Upper lobe of right lung (tissue), 1 donor: ENCODE data around the gene TAS2R38. TPM values are rescaled to one million over a fixed set of nuclear protein-coding genes. Genes with fewer than 3 reads are reported as not detected.

Source experiments
- ATAC-seq: fragments of 200-7000 bp; cut with Tn5 transposase; one replicate; pipeline ENCODE4 v1.9.1; 2020; ENCODE audit warnings: mild to moderate bottlenecking, moderate library complexity
- DNase-seq: peaks from one replicate; pipeline ENCODE4 v3.0.0-alpha.2; 2020
- H3K27ac ChIP-seq: fragments of 200-600 bp; one replicate; pipeline ENCODE4 v1.8.0; 2022
- H3K27me3 ChIP-seq: fragments of 200-600 bp; one replicate; pipeline ENCODE4 v1.8.0; 2022; ENCODE audit warnings: mild to moderate bottlenecking
- H3K36me3 ChIP-seq: fragments of 200-600 bp; one replicate; pipeline ENCODE4 v1.8.0; 2022
- H3K4me1 ChIP-seq: fragments of 200-600 bp; one replicate; pipeline ENCODE4 v1.8.0; 2022
- H3K4me3 ChIP-seq: fragments of 200-600 bp; one replicate; pipeline ENCODE4 v1.8.0; 2022; ENCODE audit warnings: mild to moderate bottlenecking
- H3K9me3 ChIP-seq: fragments of 200-600 bp; one replicate; pipeline ENCODE4 v1.8.0; 2022
- intact Hi-C: fragments of 100-400 bp; cut with DNase I; formaldehyde crosslinking; loops from one replicate; pipeline ENCODE4 v1.11.0; 2022
- total RNA-seq: library from RNA; stranded (reverse); fragmentation: NEBNext Ultra II Directional; extraction: Animal tissue kit (Norgen Biotek cat#: 25700); gene quantifications from one replicate; pipeline ENCODE4 v1.2.1, GENCODE V29; 2021
- TF ChIP-seq, protein P1 (sequence below): fragments of 200-600 bp; IDR thresholded peaks from one replicate; pipeline ENCODE4 v1.8.0; 2022; ENCODE audit warnings: antibody characterized with exemption
- donor health status: DM: no; HTN: yes; CAD: no; lungs with severe emphysema.

Gene TAS2R38
- total RNA-seq, 1 donor from 2014 or later: not detected

DNA sequence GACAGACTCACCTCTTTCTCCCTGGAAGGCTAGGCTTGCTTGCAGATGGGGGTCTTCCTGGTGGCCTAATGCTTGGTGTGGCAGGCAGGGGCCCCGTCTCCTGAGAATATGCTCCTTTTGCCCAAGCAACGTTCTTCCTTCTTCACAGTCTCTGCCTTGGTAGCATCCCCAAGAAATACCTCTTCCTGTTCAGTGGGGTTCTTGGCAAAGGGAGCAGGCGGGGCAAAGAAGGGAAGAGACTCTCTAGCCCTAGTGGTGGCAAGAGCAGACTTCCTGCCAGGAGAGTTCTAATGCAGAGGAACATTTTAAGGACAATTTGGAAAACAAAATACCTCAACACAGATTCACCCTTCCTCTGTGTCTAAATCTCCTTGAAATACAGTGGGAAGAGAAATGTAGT lies 26.8 kb downstream of the TAS2R38 start, which contains the start of gene CLEC5A:
CLEC5A (minus strand) TSS at position 179 of the 400 bp plus-strand sequence. CDS start 682 bp downstream, outside the sequence.
- TF ChIP-seq, protein P1, sequence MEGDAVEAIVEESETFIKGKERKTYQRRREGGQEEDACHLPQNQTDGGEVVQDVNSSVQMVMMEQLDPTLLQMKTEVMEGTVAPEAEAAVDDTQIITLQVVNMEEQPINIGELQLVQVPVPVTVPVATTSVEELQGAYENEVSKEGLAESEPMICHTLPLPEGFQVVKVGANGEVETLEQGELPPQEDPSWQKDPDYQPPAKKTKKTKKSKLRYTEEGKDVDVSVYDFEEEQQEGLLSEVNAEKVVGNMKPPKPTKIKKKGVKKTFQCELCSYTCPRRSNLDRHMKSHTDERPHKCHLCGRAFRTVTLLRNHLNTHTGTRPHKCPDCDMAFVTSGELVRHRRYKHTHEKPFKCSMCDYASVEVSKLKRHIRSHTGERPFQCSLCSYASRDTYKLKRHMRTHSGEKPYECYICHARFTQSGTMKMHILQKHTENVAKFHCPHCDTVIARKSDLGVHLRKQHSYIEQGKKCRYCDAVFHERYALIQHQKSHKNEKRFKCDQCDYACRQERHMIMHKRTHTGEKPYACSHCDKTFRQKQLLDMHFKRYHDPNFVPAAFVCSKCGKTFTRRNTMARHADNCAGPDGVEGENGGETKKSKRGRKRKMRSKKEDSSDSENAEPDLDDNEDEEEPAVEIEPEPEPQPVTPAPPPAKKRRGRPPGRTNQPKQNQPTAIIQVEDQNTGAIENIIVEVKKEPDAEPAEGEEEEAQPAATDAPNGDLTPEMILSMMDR: no peak
- no peaks in the 10 kb centered on the region for H3K27me3 ChIP-seq
- no peaks in the 10 kb centered on the region for H3K4me1 ChIP-seq
- peak within 1 kb of the TSS; percentile 17 for H3K4me3 ChIP-seq
- intact Hi-C loops: no loop called here
- ATAC-seq (peak; percentile 45), DNase-seq (no peak)
- H3K27ac ChIP-seq: no peak within 1 kb of the TSS
- H3K36me3 ChIP-seq: no peaks in the 10 kb centered on the region
- no peaks in the 10 kb centered on the region for H3K9me3 ChIP-seq

DNA sequence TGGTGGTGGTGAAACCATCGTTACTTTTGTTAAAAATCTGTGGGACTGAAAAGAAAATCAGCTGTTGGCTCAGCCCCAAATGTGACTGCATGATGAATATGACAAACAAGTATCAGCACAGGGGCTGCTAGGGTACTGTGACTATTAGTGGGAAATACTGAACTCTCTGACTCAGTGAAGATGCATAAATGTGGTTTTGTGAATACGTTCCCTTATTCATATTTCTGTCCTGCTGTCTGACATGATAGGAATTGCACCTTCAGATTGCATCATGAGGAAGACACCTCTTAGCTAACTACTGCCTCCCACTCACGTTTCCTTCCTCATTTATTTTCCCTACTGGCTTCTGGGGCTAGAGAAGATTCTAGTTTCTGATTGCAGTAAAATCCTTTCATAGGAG lies 28.2 kb downstream of the TAS2R38 start:
- Histone ChIP-seq H3K27me3 (no peaks in the 10 kb centered on the region), H3K27ac (no peak overlapping the region), H3K9me3 (no peaks in the 10 kb centered on the region), H3K4me1 (no peaks in the 10 kb centered on the region), H3K36me3 (no peaks in the 10 kb centered on the region), H3K4me3 (no peak overlapping the region)
- intact Hi-C loops: no loop called here
- DNase-seq (no peak), ATAC-seq (peak; percentile 84)
- TF ChIP-seq, protein P1: no peak

DNA sequence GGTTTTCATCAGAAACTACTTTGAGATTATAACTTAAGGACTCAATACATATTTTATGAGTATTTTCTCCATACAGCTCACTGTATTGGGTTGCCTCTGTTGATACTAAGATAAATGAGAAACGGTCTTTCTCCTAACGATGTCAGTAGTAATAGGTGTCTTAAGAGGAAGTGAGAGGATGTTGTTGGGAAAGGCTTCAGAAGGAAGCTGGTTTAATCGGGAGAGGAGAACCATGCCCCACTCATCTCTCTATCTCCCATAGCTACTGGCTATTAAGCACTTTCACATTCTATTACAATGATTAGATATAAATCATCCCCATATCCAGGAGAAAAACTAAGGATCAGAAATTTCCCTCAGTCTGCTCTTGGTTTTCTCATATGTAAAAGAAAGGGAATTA lies 28.8 kb downstream of the TAS2R38 start:
- no peaks in the 10 kb centered on the region for H3K36me3 ChIP-seq
- no peak overlapping the region for H3K4me3 ChIP-seq
- ATAC-seq (peak; percentile 66), DNase-seq (no peak)
- no peaks in the 10 kb centered on the region for H3K27me3 ChIP-seq
- H3K27ac ChIP-seq: no peak overlapping the region
- no peaks in the 10 kb centered on the region for H3K4me1 ChIP-seq
- TF ChIP-seq, protein P1: no peak
- H3K9me3 ChIP-seq: no peaks in the 10 kb centered on the region
- intact Hi-C loops: no loop called here

DNA sequence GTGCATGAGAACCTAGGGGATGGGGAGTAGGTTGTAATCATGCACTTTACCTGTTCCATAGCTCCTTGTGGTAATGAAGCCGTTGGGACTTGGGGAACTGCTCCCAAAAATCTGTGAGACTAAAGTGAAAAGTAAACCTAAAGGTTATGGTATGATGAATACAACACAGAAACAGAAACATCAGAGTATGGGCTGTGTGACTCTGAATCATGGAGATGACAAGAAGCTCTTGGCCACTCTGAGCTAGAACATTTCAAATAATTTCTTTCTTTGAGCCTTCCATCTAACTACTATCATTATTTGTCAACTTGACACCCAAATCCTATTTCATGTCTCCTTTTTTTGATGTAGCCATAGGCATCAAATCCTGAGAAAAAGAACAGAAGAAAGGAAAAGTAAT lies 29.7 kb downstream of the TAS2R38 start:
- Histone ChIP-seq H3K36me3 (no peaks in the 10 kb centered on the region), H3K4me1 (no peaks in the 10 kb centered on the region), H3K27ac (no peak overlapping the region), H3K4me3 (no peak overlapping the region), H3K9me3 (peaks cover 6% of the 10 kb centered on the region), H3K27me3 (no peaks in the 10 kb centered on the region)
- ATAC-seq: no peak
- no peak for DNase-seq
- TF ChIP-seq, protein P1: no peak
- intact Hi-C loops: no loop called here

DNA sequence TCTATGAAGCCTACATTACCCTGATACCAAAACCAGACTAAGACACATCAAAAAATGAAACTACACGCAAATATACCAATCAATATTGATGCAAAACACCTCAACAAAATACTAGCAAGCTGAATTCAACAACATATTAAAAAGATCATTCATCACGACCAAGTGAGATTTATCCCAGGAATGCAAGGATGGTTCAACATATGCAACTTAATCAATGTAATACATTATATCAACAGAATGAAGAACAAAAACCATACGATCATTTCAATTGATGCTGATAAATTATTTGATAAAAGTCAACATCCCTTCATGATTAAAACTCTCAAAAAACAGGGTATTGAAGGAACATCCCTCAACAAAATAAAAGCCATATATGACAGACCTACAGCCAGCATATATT lies 32.5 kb downstream of the TAS2R38 start:
- TF ChIP-seq, protein P1: no peak
- Histone ChIP-seq H3K4me3 (no peak overlapping the region), H3K36me3 (no peaks in the 10 kb centered on the region), H3K9me3 (peaks cover 6% of the 10 kb centered on the region), H3K27me3 (no peaks in the 10 kb centered on the region), H3K27ac (no peak overlapping the region), H3K4me1 (no peaks in the 10 kb centered on the region)
- DNase-seq (no peak), ATAC-seq (no peak)
- intact Hi-C loops: no loop called here

DNA sequence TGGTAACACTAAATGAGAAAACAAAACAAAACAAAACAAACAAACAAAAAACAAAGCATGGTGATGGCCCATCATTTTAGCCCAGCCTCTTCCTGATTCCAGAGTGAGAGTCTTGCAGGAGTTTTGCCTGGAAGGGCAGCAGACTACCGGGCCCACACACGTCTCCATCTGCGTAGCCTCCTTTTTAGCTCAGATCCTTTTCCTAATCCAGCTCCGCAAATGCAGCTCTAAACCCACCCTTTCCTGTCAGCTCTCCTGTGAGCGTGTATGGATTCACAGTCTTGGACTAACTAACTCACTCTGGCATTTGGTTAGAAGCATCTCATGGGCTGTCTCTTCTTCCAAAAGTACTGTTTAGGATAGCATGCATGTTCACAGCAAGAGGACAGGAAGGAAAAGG lies 43.4 kb downstream of the TAS2R38 start:
- no peaks in the 10 kb centered on the region for H3K4me1 ChIP-seq
- TF ChIP-seq, protein P1: no peak
- ATAC-seq (no peak), DNase-seq (no peak)
- H3K36me3 ChIP-seq: no peaks in the 10 kb centered on the region
- H3K4me3 ChIP-seq: no peak overlapping the region
- H3K9me3 ChIP-seq: no peaks in the 10 kb centered on the region
- intact Hi-C loops: no loop called here
- H3K27ac ChIP-seq: no peak overlapping the region
- H3K27me3 ChIP-seq: no peaks in the 10 kb centered on the region
